ENCODE data around the gene DBP.

DBP gene

GRCh38 chr19:48587387-48587786, 49.8 kb downstream of the DBP start:
- DNase-seq (ENCODE audit: extremely low read depth in 1 of 2, low read depth in 1 of 2) = no peak

DNA sequence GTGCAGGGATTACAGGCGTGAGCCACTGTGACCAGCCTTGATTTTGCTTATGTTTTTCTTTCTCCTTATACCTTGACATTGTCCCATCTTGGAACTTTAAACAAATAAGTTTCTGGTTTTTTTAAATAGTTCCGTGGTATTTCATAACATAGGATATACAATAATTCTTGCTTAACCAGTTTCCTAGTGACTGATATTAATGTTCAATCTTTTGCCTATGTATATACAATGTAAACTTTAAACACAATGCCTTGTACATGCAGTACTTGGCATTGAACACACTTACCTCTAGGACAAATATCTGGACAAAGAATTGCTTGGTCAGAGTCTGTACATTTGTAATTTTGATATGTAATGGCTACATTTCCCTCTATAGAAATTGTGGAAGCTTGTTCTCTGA, 55.0 kb downstream of the DBP start:
- DNase-seq (ENCODE audit: extremely low read depth in 1 of 2, low read depth in 1 of 2) = no peak
